ENCODE measurements around the gene FRAS1. TPM values are rescaled to one million over a fixed set of nuclear protein-coding genes. Genes with fewer than 3 reads are reported as not detected.

Gene FRAS1
- polyA plus RNA-seq, 1 donor from 2014 or later = 2.8 TPM

DNA sequence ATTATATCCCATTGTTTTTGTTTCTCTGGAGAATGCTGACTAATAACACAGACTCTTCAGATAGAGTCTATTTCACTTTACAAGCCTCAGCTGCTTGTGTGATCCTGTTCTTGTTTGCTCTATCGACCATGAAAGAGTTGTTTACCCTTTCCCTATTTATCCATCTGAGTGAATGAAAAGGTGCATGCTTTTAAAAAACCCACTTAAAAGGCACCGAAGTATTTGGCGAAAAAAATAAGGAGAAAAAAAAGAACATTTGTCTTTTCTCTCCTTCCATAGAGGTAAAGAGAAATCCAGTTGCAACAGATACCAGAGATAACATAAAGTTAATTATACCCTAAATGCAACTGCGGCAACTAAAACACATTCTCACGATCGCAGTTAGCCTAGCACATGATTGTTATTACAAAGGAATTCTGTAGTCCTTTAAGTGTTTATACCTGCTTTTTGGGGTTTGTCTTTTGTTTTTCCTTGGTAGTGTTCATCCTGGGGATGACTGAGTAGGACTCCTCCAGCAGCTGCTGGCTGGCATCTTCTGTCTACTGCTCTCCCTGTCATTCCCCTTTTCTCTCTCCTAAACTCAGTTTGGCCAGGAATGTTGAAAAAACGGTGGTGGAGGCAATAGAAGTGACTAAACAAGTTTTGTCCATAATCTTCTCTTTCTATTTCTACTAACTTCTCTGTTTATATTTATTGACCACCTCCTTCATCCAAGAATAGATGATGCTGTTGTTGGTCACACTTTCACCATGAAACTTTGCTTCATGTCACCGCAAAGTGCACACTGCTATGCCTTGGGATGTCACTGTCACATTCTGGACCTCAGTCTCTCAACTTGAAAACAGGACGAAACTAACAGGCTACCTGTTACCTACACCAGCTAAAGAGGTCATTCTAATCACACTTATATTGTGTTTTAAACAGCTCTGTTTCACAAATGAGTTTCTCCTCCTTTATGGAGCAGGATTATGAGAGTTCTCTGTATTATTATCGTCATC is 41.9 kb upstream of the FRAS1 start:
- Histone ChIP-seq H3K4me3 (ENCODE audit: low read length) (no peak overlapping the region), H3K27ac (ENCODE audit: low read length) (no peak overlapping the region), H4K20me1 (ENCODE audit: insufficient read depth) (no peaks in the 10 kb centered on the region), H3K79me2 (replicated peaks; ENCODE audit: insufficient read depth, low read length) (no peaks in the 10 kb centered on the region), H3K9me2 (ENCODE audit: insufficient read depth, low read length) (no peaks in the 10 kb centered on the region), H3F3A (ENCODE audit: insufficient read depth, low read length, poor library complexity, severe bottlenecking) (no peaks in the 10 kb centered on the region), H3K36me3 (ENCODE audit: insufficient read depth, low read length) (no peaks in the 10 kb centered on the region), H3K9me3 (ENCODE audit: low read length) (no peaks in the 10 kb centered on the region), H3K27me3 (ENCODE audit: insufficient read depth, low read depth, low read length) (no peaks in the 10 kb centered on the region), H2AFZ (ENCODE audit: low read depth, low read length) (no peak overlapping the region), H3K4me2 (ENCODE audit: low read length) (no peak overlapping the region), H3K9ac (ENCODE audit: low read length) (no peak overlapping the region)
- TF ChIP-seq RAD21 (conservative IDR thresholded peaks at IDR 0.05) (no peak), MXI1 (conservative IDR thresholded peaks at IDR 0.05; ENCODE audit: poor library complexity, severe bottlenecking) (no peak), POLR2AphosphoS5 (IDR thresholded peaks at IDR 0.05) (no peak), SMC3 (conservative IDR thresholded peaks at IDR 0.05; ENCODE audit: poor library complexity) (no peak), EP300 (conservative IDR thresholded peaks at IDR 0.05; ENCODE audit: poor library complexity, severe bottlenecking) (no peak), EZH2 (IDR thresholded peaks at IDR 0.05; ENCODE audit: borderline replicate concordance, insufficient read depth, low read length, poor library complexity, severe bottlenecking) (no peak), TAF1 (IDR thresholded peaks at IDR 0.05; ENCODE audit: low read depth) (no peak)
- TF ChIP-seq, protein P1, sequence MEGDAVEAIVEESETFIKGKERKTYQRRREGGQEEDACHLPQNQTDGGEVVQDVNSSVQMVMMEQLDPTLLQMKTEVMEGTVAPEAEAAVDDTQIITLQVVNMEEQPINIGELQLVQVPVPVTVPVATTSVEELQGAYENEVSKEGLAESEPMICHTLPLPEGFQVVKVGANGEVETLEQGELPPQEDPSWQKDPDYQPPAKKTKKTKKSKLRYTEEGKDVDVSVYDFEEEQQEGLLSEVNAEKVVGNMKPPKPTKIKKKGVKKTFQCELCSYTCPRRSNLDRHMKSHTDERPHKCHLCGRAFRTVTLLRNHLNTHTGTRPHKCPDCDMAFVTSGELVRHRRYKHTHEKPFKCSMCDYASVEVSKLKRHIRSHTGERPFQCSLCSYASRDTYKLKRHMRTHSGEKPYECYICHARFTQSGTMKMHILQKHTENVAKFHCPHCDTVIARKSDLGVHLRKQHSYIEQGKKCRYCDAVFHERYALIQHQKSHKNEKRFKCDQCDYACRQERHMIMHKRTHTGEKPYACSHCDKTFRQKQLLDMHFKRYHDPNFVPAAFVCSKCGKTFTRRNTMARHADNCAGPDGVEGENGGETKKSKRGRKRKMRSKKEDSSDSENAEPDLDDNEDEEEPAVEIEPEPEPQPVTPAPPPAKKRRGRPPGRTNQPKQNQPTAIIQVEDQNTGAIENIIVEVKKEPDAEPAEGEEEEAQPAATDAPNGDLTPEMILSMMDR (IDR thresholded peaks at IDR 0.05; ENCODE audit: poor library complexity, severe bottlenecking) = no peak
- TF ChIP-seq, protein P2, sequence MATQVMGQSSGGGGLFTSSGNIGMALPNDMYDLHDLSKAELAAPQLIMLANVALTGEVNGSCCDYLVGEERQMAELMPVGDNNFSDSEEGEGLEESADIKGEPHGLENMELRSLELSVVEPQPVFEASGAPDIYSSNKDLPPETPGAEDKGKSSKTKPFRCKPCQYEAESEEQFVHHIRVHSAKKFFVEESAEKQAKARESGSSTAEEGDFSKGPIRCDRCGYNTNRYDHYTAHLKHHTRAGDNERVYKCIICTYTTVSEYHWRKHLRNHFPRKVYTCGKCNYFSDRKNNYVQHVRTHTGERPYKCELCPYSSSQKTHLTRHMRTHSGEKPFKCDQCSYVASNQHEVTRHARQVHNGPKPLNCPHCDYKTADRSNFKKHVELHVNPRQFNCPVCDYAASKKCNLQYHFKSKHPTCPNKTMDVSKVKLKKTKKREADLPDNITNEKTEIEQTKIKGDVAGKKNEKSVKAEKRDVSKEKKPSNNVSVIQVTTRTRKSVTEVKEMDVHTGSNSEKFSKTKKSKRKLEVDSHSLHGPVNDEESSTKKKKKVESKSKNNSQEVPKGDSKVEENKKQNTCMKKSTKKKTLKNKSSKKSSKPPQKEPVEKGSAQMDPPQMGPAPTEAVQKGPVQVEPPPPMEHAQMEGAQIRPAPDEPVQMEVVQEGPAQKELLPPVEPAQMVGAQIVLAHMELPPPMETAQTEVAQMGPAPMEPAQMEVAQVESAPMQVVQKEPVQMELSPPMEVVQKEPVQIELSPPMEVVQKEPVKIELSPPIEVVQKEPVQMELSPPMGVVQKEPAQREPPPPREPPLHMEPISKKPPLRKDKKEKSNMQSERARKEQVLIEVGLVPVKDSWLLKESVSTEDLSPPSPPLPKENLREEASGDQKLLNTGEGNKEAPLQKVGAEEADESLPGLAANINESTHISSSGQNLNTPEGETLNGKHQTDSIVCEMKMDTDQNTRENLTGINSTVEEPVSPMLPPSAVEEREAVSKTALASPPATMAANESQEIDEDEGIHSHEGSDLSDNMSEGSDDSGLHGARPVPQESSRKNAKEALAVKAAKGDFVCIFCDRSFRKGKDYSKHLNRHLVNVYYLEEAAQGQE (IDR thresholded peaks at IDR 0.05; ENCODE audit: borderline replicate concordance) = no peak

DNA sequence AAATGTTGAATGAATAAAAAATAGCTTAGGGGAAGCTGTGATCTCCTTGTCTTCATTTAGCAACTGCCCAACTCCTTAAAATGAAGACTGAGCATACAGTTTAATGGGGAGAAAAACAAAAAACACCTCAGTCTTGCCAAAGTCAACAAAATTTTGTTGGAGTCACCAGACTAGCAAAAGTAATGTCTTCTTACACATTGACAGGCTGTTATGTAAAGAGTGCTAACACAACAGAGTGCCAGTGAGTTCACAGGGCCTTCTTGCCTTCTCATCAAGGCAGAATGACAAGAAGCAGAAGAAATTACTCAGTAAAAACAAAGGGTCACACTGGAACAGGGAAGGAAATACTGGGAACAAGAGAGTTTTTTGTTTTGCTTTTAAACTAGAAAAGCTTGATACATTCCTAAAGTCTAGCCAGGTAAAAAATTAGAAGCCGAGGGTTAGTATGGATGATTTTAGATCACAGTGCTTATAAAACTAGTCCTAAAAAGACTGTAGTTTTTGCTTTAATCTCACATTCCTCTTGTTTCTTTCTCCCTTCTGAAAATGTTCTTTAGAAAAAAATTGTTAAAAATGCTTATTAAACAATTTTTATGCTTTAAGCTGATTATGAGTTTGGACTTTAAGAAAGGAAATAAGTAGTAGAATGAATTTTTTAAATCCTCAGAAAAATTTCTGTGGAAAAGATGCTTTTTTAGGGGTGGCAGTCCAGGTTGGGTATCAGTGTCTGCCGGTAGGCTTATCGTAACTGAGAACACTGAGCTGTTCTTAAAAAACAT is 38.7 kb upstream of the FRAS1 start:
- H4K20me1 ChIP-seq (ENCODE audit: insufficient read depth) = no peaks in the 10 kb centered on the region
- H3K4me2 ChIP-seq (ENCODE audit: low read length) = no peak overlapping the region
- H2AFZ ChIP-seq (ENCODE audit: low read depth, low read length) = no peak overlapping the region
- no peaks in the 10 kb centered on the region for H3K9me2 ChIP-seq (ENCODE audit: insufficient read depth, low read length)
- no peaks in the 10 kb centered on the region for H3K36me3 ChIP-seq (ENCODE audit: insufficient read depth, low read length)
- no peaks in the 10 kb centered on the region for H3K27me3 ChIP-seq (ENCODE audit: insufficient read depth, low read depth, low read length)
- H3K27ac ChIP-seq (ENCODE audit: low read length) = no peak overlapping the region
- H3K9ac ChIP-seq (ENCODE audit: low read length) = no peak overlapping the region
- H3K9me3 ChIP-seq (ENCODE audit: low read length) = no peaks in the 10 kb centered on the region
- no peak for TF ChIP-seq TAF1 (IDR thresholded peaks at IDR 0.05; ENCODE audit: low read depth)
- no peak for TF ChIP-seq EZH2 (IDR thresholded peaks at IDR 0.05; ENCODE audit: borderline replicate concordance, insufficient read depth, low read length, poor library complexity, severe bottlenecking)
- TF ChIP-seq, protein P2 (IDR thresholded peaks at IDR 0.05; ENCODE audit: borderline replicate concordance) = no peak
- TF ChIP-seq, protein P1 (IDR thresholded peaks at IDR 0.05; ENCODE audit: poor library complexity, severe bottlenecking) = no peak
- TF ChIP-seq RAD21 (conservative IDR thresholded peaks at IDR 0.05) = no peak
- TF ChIP-seq SMC3 (conservative IDR thresholded peaks at IDR 0.05; ENCODE audit: poor library complexity) = no peak
- TF ChIP-seq POLR2AphosphoS5 (IDR thresholded peaks at IDR 0.05) = no peak
- TF ChIP-seq EP300 (conservative IDR thresholded peaks at IDR 0.05; ENCODE audit: poor library complexity, severe bottlenecking) = no peak
- no peak for TF ChIP-seq MXI1 (conservative IDR thresholded peaks at IDR 0.05; ENCODE audit: poor library complexity, severe bottlenecking)
- no peak overlapping the region for H3K4me3 ChIP-seq (ENCODE audit: low read length)
- no peaks in the 10 kb centered on the region for H3F3A ChIP-seq (ENCODE audit: insufficient read depth, low read length, poor library complexity, severe bottlenecking)
- no peaks in the 10 kb centered on the region for H3K79me2 ChIP-seq (replicated peaks; ENCODE audit: insufficient read depth, low read length)

Measured in neural cell (in vitro differentiated cells).